Measurements from ENCODE around the gene SLC46A2. TPM values are rescaled to one million over a fixed set of nuclear protein-coding genes. Genes with fewer than 3 reads are reported as not detected.

Gene SLC46A2, protein sequence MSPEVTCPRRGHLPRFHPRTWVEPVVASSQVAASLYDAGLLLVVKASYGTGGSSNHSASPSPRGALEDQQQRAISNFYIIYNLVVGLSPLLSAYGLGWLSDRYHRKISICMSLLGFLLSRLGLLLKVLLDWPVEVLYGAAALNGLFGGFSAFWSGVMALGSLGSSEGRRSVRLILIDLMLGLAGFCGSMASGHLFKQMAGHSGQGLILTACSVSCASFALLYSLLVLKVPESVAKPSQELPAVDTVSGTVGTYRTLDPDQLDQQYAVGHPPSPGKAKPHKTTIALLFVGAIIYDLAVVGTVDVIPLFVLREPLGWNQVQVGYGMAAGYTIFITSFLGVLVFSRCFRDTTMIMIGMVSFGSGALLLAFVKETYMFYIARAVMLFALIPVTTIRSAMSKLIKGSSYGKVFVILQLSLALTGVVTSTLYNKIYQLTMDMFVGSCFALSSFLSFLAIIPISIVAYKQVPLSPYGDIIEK
- 0.01 TPM for polyA plus RNA-seq (2013, experiment 1 of 2)
- not detected for polyA plus RNA-seq (2013, experiment 2 of 2)

DNA sequence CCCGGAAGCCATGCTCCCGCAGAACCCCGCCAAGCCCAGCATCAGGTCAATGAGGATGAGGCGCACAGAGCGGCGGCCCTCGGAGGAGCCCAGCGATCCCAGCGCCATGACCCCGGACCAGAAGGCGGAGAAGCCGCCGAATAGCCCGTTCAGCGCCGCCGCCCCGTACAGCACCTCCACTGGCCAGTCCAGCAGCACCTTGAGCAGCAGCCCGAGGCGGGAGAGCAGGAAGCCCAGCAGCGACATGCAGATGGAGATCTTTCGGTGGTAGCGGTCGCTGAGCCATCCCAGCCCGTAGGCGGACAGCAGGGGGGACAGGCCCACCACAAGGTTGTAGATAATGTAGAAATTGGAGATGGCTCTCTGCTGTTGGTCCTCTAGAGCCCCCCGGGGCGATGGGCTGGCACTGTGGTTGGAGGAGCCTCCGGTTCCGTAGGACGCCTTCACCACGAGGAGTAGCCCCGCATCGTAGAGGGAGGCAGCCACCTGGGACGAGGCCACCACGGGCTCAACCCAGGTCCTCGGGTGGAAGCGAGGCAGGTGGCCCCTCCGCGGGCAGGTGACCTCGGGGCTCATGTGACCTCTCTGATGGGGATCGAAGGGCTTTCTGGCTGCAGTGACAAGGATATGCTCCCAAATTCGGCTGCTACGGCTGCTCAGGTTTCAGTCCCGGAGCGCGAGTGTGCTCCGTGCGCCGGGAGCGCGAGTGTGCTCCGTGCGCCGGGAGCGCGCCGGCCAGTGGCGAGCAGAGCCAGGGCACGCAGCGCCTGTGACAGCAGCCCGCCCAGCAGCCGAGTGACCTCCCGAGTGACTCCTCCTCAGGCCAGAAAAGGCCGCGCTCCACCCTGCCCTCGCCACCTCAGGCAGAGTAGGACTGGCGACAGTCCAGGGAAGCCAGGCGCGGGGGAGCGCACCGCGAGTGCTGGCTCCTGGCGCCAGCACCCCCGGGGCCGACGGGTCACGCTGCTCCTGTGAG lies at the start of gene SLC46A2:
SLC46A2 (minus strand) TSS at position 771 of the 976 bp plus-strand sequence; CDS start at position 576, 195 bp downstream.
- peak; percentile 16 for DNase-seq
- no CpG with 5 or more reads among the region's 78 CpGs for WGBS (ENCODE audit: extremely low coverage, insufficient coverage, low lambda C conversion rate)

DNA sequence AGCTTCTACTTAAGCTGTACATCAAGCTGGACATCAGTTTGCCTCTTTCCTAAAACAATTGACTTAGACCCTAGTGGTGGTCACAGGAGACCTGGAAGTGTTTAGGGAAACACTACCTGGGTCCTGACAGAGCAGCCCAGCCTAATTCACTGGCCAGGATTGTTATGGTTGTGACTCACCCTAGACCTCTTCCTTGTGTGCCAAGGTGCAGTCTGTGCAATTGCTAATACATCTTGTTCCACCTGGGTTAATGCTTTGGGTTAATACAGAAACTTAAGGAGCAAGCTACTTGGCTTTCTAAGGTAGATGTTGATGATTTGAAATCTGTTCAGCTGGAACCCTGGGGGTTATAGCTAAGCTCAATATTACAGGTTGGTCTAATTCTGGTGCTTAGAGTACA lies 48.7 kb upstream of the SLC46A2 start:
- Histone ChIP-seq H2BK15ac (replicated peaks; ENCODE audit: low read depth) (no peak overlapping the region), H3K23ac (ENCODE audit: low read length) (no peak overlapping the region), H3K4me1 (ENCODE audit: control insufficient read depth, low read depth, low read length) (no peaks in the 10 kb centered on the region), H3K4me3 (ENCODE audit: low read length) (no peak overlapping the region), H3K18ac (ENCODE audit: low read length) (no peak overlapping the region), H3K56ac (ENCODE audit: low read length) (no peak overlapping the region), H4K5ac (ENCODE audit: low read length) (no peak overlapping the region), H3K9ac (ENCODE audit: low read length) (no peak overlapping the region), H3K4me2 (ENCODE audit: low read length) (no peak overlapping the region), H2BK5ac (ENCODE audit: low read length) (no peak overlapping the region), H3K79me1 (ENCODE audit: low read length) (no peaks in the 10 kb centered on the region), H3K36me3 (ENCODE audit: control insufficient read depth, insufficient read depth, low read length) (no peaks in the 10 kb centered on the region), H2BK120ac (ENCODE audit: low read depth, low read length) (no peak overlapping the region), H3K27ac (ENCODE audit: low read depth, low read length) (no peak overlapping the region), H3K79me2 (ENCODE audit: control insufficient read depth, insufficient read depth, low read length) (no peaks in the 10 kb centered on the region), H3K4ac (ENCODE audit: low read depth, low read length) (no peak overlapping the region), H4K8ac (ENCODE audit: low read depth, low read length) (no peak overlapping the region), H2AK5ac (ENCODE audit: low read length) (no peak overlapping the region), H3K27me3 (ENCODE audit: insufficient read depth, low read length, poor library complexity) (no peaks in the 10 kb centered on the region)
- DNase-seq, result no peak

More for the DNA sequence above, at the start of gene SLC46A2:
- Histone ChIP-seq H3K4me1 (ENCODE audit: control insufficient read depth, low read depth, low read length) (no peaks in the 10 kb centered on the region), H3K4me3 (ENCODE audit: low read length) (no peak within 1 kb of the TSS), H2AK5ac (ENCODE audit: low read length) (no peak within 1 kb of the TSS), H3K4me2 (ENCODE audit: low read length) (peak within 1 kb of the TSS; percentile 75), H2BK5ac (ENCODE audit: low read length) (no peak within 1 kb of the TSS), H4K8ac (ENCODE audit: low read depth, low read length) (no peak within 1 kb of the TSS), H3K23ac (ENCODE audit: low read length) (no peak within 1 kb of the TSS), H3K56ac (ENCODE audit: low read length) (peak within 1 kb of the TSS; percentile 40), H4K5ac (ENCODE audit: low read length) (no peak within 1 kb of the TSS), H3K18ac (ENCODE audit: low read length) (no peak within 1 kb of the TSS), H3K9ac (ENCODE audit: low read length) (peak within 1 kb of the TSS; percentile 47), H3K27me3 (ENCODE audit: insufficient read depth, low read length, poor library complexity) (no peaks in the 10 kb centered on the region), H3K79me2 (ENCODE audit: control insufficient read depth, insufficient read depth, low read length) (no peaks in the 10 kb centered on the region), H3K79me1 (ENCODE audit: low read length) (no peaks in the 10 kb centered on the region), H3K36me3 (ENCODE audit: control insufficient read depth, insufficient read depth, low read length) (no peaks in the 10 kb centered on the region), H3K4ac (ENCODE audit: low read depth, low read length) (no peak within 1 kb of the TSS), H2BK120ac (ENCODE audit: low read depth, low read length) (no peak within 1 kb of the TSS), H2BK15ac (replicated peaks; ENCODE audit: low read depth) (no peak within 1 kb of the TSS), H3K27ac (ENCODE audit: low read depth, low read length) (no peak within 1 kb of the TSS)

DNA sequence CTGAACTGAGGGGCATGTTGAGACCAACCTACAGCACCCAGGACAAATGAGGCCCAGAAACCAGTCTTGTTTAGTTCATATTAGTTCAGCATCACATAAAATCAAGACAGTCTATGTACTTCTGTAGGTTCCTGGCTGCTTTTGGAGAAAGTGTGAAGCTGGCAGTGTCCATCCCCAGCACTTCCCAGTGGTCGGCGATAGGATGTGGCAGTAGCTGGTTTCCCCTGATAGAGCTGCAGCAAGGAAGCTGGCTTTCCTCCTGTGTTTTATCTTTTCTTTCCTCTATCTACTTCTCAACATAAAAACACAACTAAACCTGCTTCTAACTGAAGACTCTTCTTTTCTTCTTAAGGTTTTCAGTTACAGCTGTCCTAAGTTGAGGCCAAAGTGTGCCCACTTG lies 43.0 kb upstream of the SLC46A2 start:
- H3K27me3 ChIP-seq (ENCODE audit: insufficient read depth, low read length, poor library complexity), result no peaks in the 10 kb centered on the region
- no peak overlapping the region for H2BK120ac ChIP-seq (ENCODE audit: low read depth, low read length)
- DNase-seq, result no peak
- H3K4me1 ChIP-seq (ENCODE audit: control insufficient read depth, low read depth, low read length), result no peaks in the 10 kb centered on the region
- no peak overlapping the region for H3K27ac ChIP-seq (ENCODE audit: low read depth, low read length)
- H3K56ac ChIP-seq (ENCODE audit: low read length), result no peak overlapping the region
- H3K4me2 ChIP-seq (ENCODE audit: low read length), result no peak overlapping the region
- no peak overlapping the region for H3K23ac ChIP-seq (ENCODE audit: low read length)
- no peaks in the 10 kb centered on the region for H3K79me2 ChIP-seq (ENCODE audit: control insufficient read depth, insufficient read depth, low read length)
- no peaks in the 10 kb centered on the region for H3K36me3 ChIP-seq (ENCODE audit: control insufficient read depth, insufficient read depth, low read length)
- no peak overlapping the region for H3K9ac ChIP-seq (ENCODE audit: low read length)
- H3K18ac ChIP-seq (ENCODE audit: low read length), result no peak overlapping the region
- H3K4ac ChIP-seq (ENCODE audit: low read depth, low read length), result no peak overlapping the region
- H2AK5ac ChIP-seq (ENCODE audit: low read length), result no peak overlapping the region
- H2BK15ac ChIP-seq (replicated peaks; ENCODE audit: low read depth), result no peak overlapping the region
- no peak overlapping the region for H4K8ac ChIP-seq (ENCODE audit: low read depth, low read length)
- no peak overlapping the region for H2BK5ac ChIP-seq (ENCODE audit: low read length)
- no CpG with 5 or more reads among the region's 2 CpGs for WGBS (ENCODE audit: extremely low coverage, insufficient coverage, low lambda C conversion rate)
- no peaks in the 10 kb centered on the region for H3K79me1 ChIP-seq (ENCODE audit: low read length)
- no peak overlapping the region for H4K5ac ChIP-seq (ENCODE audit: low read length)
- H3K4me3 ChIP-seq (ENCODE audit: low read length), result no peak overlapping the region

DNA sequence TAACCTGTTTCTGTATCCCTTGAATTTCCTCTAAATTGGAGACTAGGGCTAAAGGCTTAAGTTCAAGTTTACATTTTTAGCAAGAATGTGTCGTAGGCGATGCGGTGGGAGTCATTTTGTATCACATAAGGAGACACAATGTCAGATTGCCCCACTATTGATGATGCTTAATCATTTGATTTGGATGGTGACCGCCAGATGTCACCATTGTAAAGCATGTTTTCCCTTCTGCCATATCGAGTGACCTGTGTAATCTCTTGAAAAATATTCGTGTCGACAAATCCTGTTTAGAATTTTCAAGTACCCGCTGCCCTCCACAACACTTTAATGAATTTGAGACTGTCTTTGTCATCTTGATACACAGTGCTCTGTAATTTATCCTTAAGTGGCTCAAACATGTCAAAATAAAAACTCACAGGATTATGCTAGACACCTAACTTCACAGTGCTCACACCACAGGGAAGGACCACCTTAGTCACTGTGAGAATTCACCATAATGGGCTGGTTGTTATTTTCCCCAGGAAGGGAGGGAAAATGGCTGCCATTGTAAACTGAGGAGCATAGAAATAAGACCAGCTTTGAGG lies 34.5 kb upstream of the SLC46A2 start:
- Histone ChIP-seq H3K27me3 (ENCODE audit: insufficient read depth, low read length, poor library complexity) (no peaks in the 10 kb centered on the region), H2BK15ac (replicated peaks; ENCODE audit: low read depth) (no peak overlapping the region), H3K4ac (ENCODE audit: low read depth, low read length) (no peak overlapping the region), H2BK120ac (ENCODE audit: low read depth, low read length) (no peak overlapping the region), H3K9ac (ENCODE audit: low read length) (no peak overlapping the region), H3K18ac (ENCODE audit: low read length) (no peak overlapping the region), H3K4me2 (ENCODE audit: low read length) (no peak overlapping the region), H3K23ac (ENCODE audit: low read length) (no peak overlapping the region), H3K4me3 (ENCODE audit: low read length) (no peak overlapping the region), H3K79me1 (ENCODE audit: low read length) (no peaks in the 10 kb centered on the region), H4K5ac (ENCODE audit: low read length) (no peak overlapping the region), H3K36me3 (ENCODE audit: control insufficient read depth, insufficient read depth, low read length) (no peaks in the 10 kb centered on the region), H2AK5ac (ENCODE audit: low read length) (no peak overlapping the region), H3K56ac (ENCODE audit: low read length) (no peak overlapping the region), H3K4me1 (ENCODE audit: control insufficient read depth, low read depth, low read length) (no peaks in the 10 kb centered on the region), H4K8ac (ENCODE audit: low read depth, low read length) (no peak overlapping the region), H3K27ac (ENCODE audit: low read depth, low read length) (no peak overlapping the region), H3K79me2 (ENCODE audit: control insufficient read depth, insufficient read depth, low read length) (no peaks in the 10 kb centered on the region), H2BK5ac (ENCODE audit: low read length) (no peak overlapping the region)
- WGBS (ENCODE audit: extremely low coverage, insufficient coverage, low lambda C conversion rate), result no CpG with 5 or more reads among the region's 8 CpGs
- peak; percentile 61 for DNase-seq

DNA sequence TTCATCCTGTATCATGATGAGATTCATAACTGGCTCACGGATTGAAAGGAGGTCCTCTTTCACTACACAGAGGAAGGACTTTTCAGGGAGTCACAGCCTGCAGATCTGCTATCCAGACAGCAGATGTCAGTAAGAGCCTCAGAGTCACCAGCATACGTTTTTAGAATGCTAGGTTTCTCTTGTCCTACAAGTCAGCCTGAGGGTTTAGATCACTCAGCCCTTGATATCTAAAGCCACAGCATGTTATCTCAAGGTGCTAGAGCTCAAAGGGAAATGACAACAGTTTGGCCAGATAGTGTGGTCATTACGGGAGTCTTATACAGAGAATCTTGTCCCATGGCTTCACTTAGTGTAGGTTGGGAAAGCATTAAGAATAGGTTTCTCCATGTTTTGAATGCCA lies 30.9 kb upstream of the SLC46A2 start:
- Histone ChIP-seq H2BK5ac (ENCODE audit: low read length) (no peak overlapping the region), H3K4me1 (ENCODE audit: control insufficient read depth, low read depth, low read length) (no peaks in the 10 kb centered on the region), H2AK5ac (ENCODE audit: low read length) (no peak overlapping the region), H3K9ac (ENCODE audit: low read length) (no peak overlapping the region), H3K79me1 (ENCODE audit: low read length) (no peaks in the 10 kb centered on the region), H4K5ac (ENCODE audit: low read length) (no peak overlapping the region), H3K23ac (ENCODE audit: low read length) (no peak overlapping the region), H3K4me3 (ENCODE audit: low read length) (no peak overlapping the region), H3K36me3 (ENCODE audit: control insufficient read depth, insufficient read depth, low read length) (no peaks in the 10 kb centered on the region), H3K79me2 (ENCODE audit: control insufficient read depth, insufficient read depth, low read length) (no peaks in the 10 kb centered on the region), H3K27ac (ENCODE audit: low read depth, low read length) (no peak overlapping the region), H4K8ac (ENCODE audit: low read depth, low read length) (no peak overlapping the region), H3K4ac (ENCODE audit: low read depth, low read length) (no peak overlapping the region), H2BK15ac (replicated peaks; ENCODE audit: low read depth) (no peak overlapping the region), H3K27me3 (ENCODE audit: insufficient read depth, low read length, poor library complexity) (peaks cover 4% of the 10 kb centered on the region), H3K18ac (ENCODE audit: low read length) (no peak overlapping the region), H3K56ac (ENCODE audit: low read length) (no peak overlapping the region), H2BK120ac (ENCODE audit: low read depth, low read length) (no peak overlapping the region), H3K4me2 (ENCODE audit: low read length) (no peak overlapping the region)
- WGBS (ENCODE audit: extremely low coverage, insufficient coverage, low lambda C conversion rate), result no CpG with 5 or more reads among the region's 3 CpGs
- peak; percentile 91 for DNase-seq
